GM23248 (cell line): ENCODE results near the gene SLC36A4. TPM values are rescaled to one million over a fixed set of nuclear protein-coding genes. Genes with fewer than 3 reads are reported as not detected.

Experiments used
- DNase-seq: peaks from one replicate; pipeline ENCODE4 v3.0.0-alpha.2; 2015
- H2AFZ ChIP-seq: fragments of 200-600 bp; sonication (generic); 2 replicates; pipeline ENCODE4 v1.6.1; 2016; ENCODE audit warnings: antibody characterized with exemption
- H3F3A ChIP-seq: fragments of 200-600 bp; sonication (generic); 2 replicates; pipeline ENCODE4 v1.6.1; 2016; ENCODE audit warnings: mild to moderate bottlenecking, antibody characterized with exemption, mixed run types; ENCODE audit not compliant: insufficient read depth
- H3K27ac ChIP-seq: fragments of 200-600 bp; sonication (generic); 2 replicates; pipeline ENCODE4 v1.5.1; 2016; ENCODE audit warnings: mild to moderate bottlenecking
- H3K27me3 ChIP-seq: fragments of 200-600 bp; sonication (generic); replicated peaks from 2 replicates; pipeline ENCODE4 v1.6.1; 2016; ENCODE audit warnings: mild to moderate bottlenecking; ENCODE audit not compliant: insufficient read depth
- H3K36me3 ChIP-seq: fragments of 200-600 bp; sonication (generic); 2 replicates; pipeline ENCODE4 v1.6.1; 2016; ENCODE audit warnings: low read depth, mild to moderate bottlenecking
- H3K4me1 ChIP-seq: fragments of 200-600 bp; sonication (generic); 2 replicates; pipeline ENCODE4 v1.6.1; 2016; ENCODE audit warnings: mild to moderate bottlenecking; ENCODE audit not compliant: insufficient read depth
- H3K4me2 ChIP-seq: fragments of 200-600 bp; sonication (generic); one replicate; pipeline ENCODE4 v1.6.1; 2016; ENCODE audit warnings: mild to moderate bottlenecking; ENCODE audit not compliant: unreplicated experiment
- H3K4me3 ChIP-seq: fragments of 200-600 bp; sonication (generic); 2 replicates; pipeline ENCODE4 v1.5.1; 2016; ENCODE audit warnings: mild to moderate bottlenecking
- H3K79me2 ChIP-seq: fragments of 200-600 bp; sonication (generic); 2 replicates; pipeline ENCODE4 v1.6.1; 2016; ENCODE audit warnings: mild to moderate bottlenecking; ENCODE audit not compliant: insufficient read depth
- H3K9ac ChIP-seq: fragments of 200-600 bp; sonication (generic); 2 replicates; pipeline ENCODE4 v1.6.1; 2016; ENCODE audit warnings: mild to moderate bottlenecking
- H3K9me2 ChIP-seq: fragments of 200-600 bp; sonication (generic); 2 replicates; pipeline ENCODE4 v1.6.1; 2016; ENCODE audit warnings: mixed run types, mild to moderate bottlenecking, moderate library complexity; ENCODE audit not compliant: insufficient read depth
- H3K9me3 ChIP-seq: fragments of 200-600 bp; sonication (generic); one replicate; pipeline ENCODE4 v1.6.1; 2017; ENCODE audit warnings: low read depth
- H4K20me1 ChIP-seq: fragments of 200-600 bp; sonication (generic); 2 replicates; pipeline ENCODE4 v1.6.0; 2016; ENCODE audit not compliant: insufficient read depth
- EZH2 ChIP-seq: fragments of 200-600 bp; sonication (generic); IDR thresholded peaks from 2 replicates; pipeline ENCODE4 v1.6.1; 2018; ENCODE audit warnings: antibody characterized with exemption, mild to moderate bottlenecking; ENCODE audit not compliant: insufficient read depth, poor library complexity, severe bottlenecking
- EZH2phosphoT487 ChIP-seq: fragments of 200-600 bp; sonication (generic); IDR thresholded peaks from 2 replicates; pipeline ENCODE4 v1.6.1; 2018; ENCODE audit warnings: antibody characterized with exemption, moderate library complexity, mild to moderate bottlenecking, low read depth; ENCODE audit not compliant: insufficient read depth
- WGBS, 2 experiments: methylation state at CpG; one replicate each; pipeline ENCODE4 v1.1.6; 2015 to 2017; ENCODE audit warnings: low lambda C conversion rate in 2 of 2, low coverage in 1 of 2; ENCODE audit errors: missing lambda C conversion rate in 2 of 2; 5-methylcytosine and 5-hydroxymethylcytosine counted together
- in situ Hi-C: fragments of 300-500 bp; cut with MboI; formaldehyde crosslinking; loops from 2 replicates; pipeline ENCODE4 v1.15.0; 2020
- polyA plus RNA-seq: library from polyadenylated mRNA; unstranded; fragments of >200 nt; fragmentation: Nextera tagmentation; extraction: Ambion mirVana; gene quantifications from 2 replicates; pipeline ENCODE4 v1.2.1, GENCODE V29; 2016
- total RNA-seq: library from RNA; depleted of rRNA; stranded (reverse); fragments of >200 nt; shearing (Covaris generic); gene quantifications from 2 replicates; pipeline ENCODE4 v1.2.3, GENCODE V29; 2014

Gene SLC36A4
- total and polyA plus RNA-seq, 2 experiments from 2014 or later: 4.4 to 18.1 TPM

DNA sequence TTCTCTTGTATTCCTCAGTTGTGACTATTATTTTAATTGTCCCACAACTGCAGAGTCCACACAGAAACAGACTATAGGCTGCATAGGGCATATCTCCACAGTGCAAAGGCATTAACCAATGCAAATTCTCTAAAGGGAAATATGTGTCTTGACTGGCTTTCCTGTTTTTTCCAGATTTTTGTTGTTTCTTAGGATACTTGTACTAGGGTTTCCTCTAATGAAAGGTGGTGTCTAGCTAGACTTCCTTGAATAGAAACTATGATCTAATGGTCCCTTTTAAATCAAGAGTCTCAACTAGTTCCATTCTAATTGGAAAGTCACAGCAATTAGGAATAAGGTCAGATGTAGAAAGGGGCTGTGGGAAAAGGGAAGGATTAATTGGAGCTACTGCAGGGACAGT is 37.6 kb downstream of the SLC36A4 start:
- no peak overlapping the region for H3K27ac ChIP-seq
- in situ Hi-C loops: no loop called here
- TF ChIP-seq EZH2phosphoT487: no peak
- TF ChIP-seq EZH2: no peak

DNA sequence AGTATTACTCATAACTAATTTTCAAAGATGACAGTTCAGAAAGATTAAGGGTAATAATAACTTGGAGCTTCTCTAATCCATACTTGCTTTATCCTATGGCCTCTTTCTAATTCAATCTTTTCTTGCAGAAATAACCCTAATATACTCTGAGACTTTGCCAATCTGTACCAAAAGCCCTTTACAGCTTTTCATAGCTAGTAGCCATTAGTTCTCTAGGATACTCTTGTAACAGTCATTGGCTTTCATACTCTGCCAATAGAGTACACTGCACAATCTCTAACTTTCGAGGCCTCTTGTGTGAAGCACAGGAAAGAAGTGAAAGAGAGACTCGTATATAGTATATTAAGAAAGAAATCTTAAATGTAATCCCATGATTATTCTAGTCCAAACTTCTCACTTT is 38.1 kb downstream of the SLC36A4 start:
- no peak for DNase-seq
- Histone ChIP-seq H3K27ac (no peak overlapping the region), H3K9me2 (no peaks in the 10 kb centered on the region), H3F3A (no peaks in the 10 kb centered on the region), H3K27me3 (no peaks in the 10 kb centered on the region), H3K79me2 (no peaks in the 10 kb centered on the region), H2AFZ (no peak overlapping the region), H3K36me3 (0 out of 2 replicates have a peak, but pooled peaks cover 3% of the 10 kb centered on the region), H3K9me3 (no peaks in the 10 kb centered on the region), H3K4me2 (no peak overlapping the region), H4K20me1 (no peaks in the 10 kb centered on the region), H3K4me1 (no peaks in the 10 kb centered on the region), H3K4me3 (no peak overlapping the region), H3K9ac (no peak overlapping the region)
- 94 to 98% methylated on average over 2 of the region's 2 CpGs for WGBS, 2 experiments
- in situ Hi-C loops: no loop called here
- TF ChIP-seq EZH2 (no peak), EZH2phosphoT487 (no peak)

More for the DNA sequence above, 37.6 kb downstream of the SLC36A4 start:
- no peaks in the 10 kb centered on the region for H3K4me1 ChIP-seq
- H3K4me2 ChIP-seq: no peak overlapping the region
- H3K27me3 ChIP-seq: no peaks in the 10 kb centered on the region
- no peak overlapping the region for H3K4me3 ChIP-seq
- no peak overlapping the region for H3K9ac ChIP-seq
- H3K79me2 ChIP-seq: no peaks in the 10 kb centered on the region
- no peaks in the 10 kb centered on the region for H3F3A ChIP-seq
- H4K20me1 ChIP-seq: no peaks in the 10 kb centered on the region
- H2AFZ ChIP-seq: no peak overlapping the region
- 0 out of 2 replicates have a peak, but pooled peaks cover 5% of the 10 kb centered on the region for H3K36me3 ChIP-seq
- no peak for DNase-seq
- no peaks in the 10 kb centered on the region for H3K9me3 ChIP-seq
- H3K9me2 ChIP-seq: no peaks in the 10 kb centered on the region

DNA sequence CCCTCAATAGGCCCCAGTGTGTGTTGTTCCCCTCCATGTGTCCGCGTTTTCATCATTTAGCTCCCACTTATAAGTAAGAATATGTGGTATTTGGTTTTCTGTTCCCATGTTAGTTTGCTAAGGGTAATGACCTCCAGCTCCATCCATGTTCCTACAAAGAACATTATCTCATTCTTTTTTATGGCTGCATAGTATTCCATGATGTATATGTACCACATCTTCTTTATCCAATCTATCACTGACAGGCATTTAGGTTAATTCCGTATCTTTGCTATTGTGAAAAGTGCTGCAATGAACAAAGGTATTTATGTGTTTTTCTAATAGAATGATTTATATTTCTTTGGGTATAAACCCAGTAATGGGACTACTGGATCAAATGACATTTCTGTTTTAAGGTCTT is 42.1 kb downstream of the SLC36A4 start:
- H3K27me3 ChIP-seq: no peaks in the 10 kb centered on the region
- H3K36me3 ChIP-seq: no peaks in the 10 kb centered on the region
- no peaks in the 10 kb centered on the region for H3K4me1 ChIP-seq
- no peaks in the 10 kb centered on the region for H3K9me2 ChIP-seq
- H4K20me1 ChIP-seq: no peaks in the 10 kb centered on the region
- no peaks in the 10 kb centered on the region for H3K9me3 ChIP-seq
- no peaks in the 10 kb centered on the region for H3F3A ChIP-seq
- 96 to 97% methylated on average over 3 of the region's 3 CpGs for WGBS, 2 experiments
- H3K79me2 ChIP-seq: no peaks in the 10 kb centered on the region
- DNase-seq: no peak
- no peak overlapping the region for H2AFZ ChIP-seq
- in situ Hi-C loops: no loop called here
- H3K27ac ChIP-seq: no peak overlapping the region
- H3K9ac ChIP-seq: no peak overlapping the region
- H3K4me3 ChIP-seq: no peak overlapping the region
- no peak overlapping the region for H3K4me2 ChIP-seq
- TF ChIP-seq EZH2: no peak
- no peak for TF ChIP-seq EZH2phosphoT487

DNA sequence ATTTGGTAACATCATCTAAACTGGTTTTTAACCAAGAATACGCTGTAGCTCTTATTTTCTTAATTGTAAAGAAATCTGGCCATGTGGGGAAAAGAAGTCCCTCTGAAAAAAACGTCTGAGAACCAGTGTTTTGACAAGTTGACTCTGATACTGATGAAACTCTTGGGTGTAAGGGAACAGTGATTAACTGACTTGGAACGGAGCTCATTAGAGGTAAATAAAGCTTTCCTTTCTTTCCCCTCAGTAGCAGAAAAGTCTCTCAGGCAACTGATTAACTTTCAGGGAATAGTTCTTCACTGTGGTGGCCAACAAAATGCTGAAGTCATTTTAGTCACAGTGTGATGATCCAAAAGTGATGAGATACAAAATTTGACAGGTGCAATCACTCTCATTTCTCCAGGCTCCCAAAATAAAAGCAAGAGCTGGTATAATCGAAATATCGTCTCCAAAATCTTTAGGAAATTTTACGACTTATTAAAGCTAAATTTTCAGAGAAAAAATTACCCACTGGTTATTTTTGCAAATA is 52.3 kb downstream of the SLC36A4 start:
- no peaks in the 10 kb centered on the region for H3K9me3 ChIP-seq
- no peaks in the 10 kb centered on the region; the same call in 1 of the 2 replicates for H3F3A ChIP-seq
- 88 to 89% methylated on average over 6 of the region's 6 CpGs for WGBS, 2 experiments
- no peaks in the 10 kb centered on the region for H3K36me3 ChIP-seq
- no peaks in the 10 kb centered on the region for H4K20me1 ChIP-seq
- no peak for DNase-seq
- in situ Hi-C loops: no loop called here
- H3K4me2 ChIP-seq: no peak overlapping the region
- no peaks in the 10 kb centered on the region for H3K9me2 ChIP-seq
- no peaks in the 10 kb centered on the region for H3K27me3 ChIP-seq
- no peak overlapping the region for H2AFZ ChIP-seq
- no peak overlapping the region for H3K27ac ChIP-seq
- H3K79me2 ChIP-seq: no peaks in the 10 kb centered on the region
- H3K4me3 ChIP-seq: no peak overlapping the region
- H3K4me1 ChIP-seq: peaks cover 11% of the 10 kb centered on the region
- no peak for TF ChIP-seq EZH2phosphoT487
- TF ChIP-seq EZH2: no peak
- H3K9ac ChIP-seq: no peak overlapping the region

DNA sequence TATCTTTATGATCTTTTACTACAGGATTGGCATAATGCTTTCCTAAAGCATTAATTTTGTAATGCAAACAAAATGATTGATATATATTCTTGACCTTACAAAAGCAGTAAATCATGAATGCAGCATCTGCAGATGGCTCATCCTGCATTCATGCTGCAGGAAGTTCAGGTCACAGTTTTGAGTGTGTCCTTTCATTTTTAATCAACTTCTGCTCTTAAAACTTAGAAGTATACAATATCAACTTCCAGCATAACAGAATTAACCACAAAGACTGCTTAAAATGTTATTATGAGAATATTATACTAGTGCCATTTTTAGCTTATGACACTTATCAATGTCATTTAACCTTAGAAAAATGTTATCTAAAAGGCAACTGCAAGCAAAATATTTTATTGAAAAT is 54.0 kb downstream of the SLC36A4 start:
- Histone ChIP-seq H3K4me3 (no peak overlapping the region), H3K9me3 (no peaks in the 10 kb centered on the region), H3K4me1 (peaks cover 11% of the 10 kb centered on the region), H3K36me3 (no peaks in the 10 kb centered on the region), H3K4me2 (no peak overlapping the region), H3K9ac (no peak overlapping the region), H2AFZ (no peak overlapping the region), H3K9me2 (no peaks in the 10 kb centered on the region), H3K27ac (no peak overlapping the region), H3K27me3 (no peaks in the 10 kb centered on the region), H3F3A (no peaks in the 10 kb centered on the region; the same call in 1 of the 2 replicates), H4K20me1 (no peaks in the 10 kb centered on the region), H3K79me2 (no peaks in the 10 kb centered on the region)
- in situ Hi-C loops: no loop called here
- TF ChIP-seq EZH2: no peak
- no peak for TF ChIP-seq EZH2phosphoT487
- no peak for DNase-seq
